HPDE6-E6E7 (cell line): ENCODE results near the gene EXOC3L1.
A peak's percentile ranks its signal among the peaks of the same experiment; 100 is the strongest.

Source experiments
- DNase-seq: peaks from one replicate; pipeline ENCODE4 v3.0.0; 2011; ENCODE audit warnings: missing footprints; ENCODE audit errors: extremely low spot score

Gene EXOC3L1

GRCh38 chr16:67190041-67190440, at the start of gene EXOC3L1:
Gene EXOC3L1 (minus strand): TSS chr16:67190136. CDS start chr16:67189676, 460 bp downstream.
- DNase-seq, result no peak

GRCh38 chr16:67238806-67239470, 49.0 kb upstream of the EXOC3L1 start:
- DNase-seq, result no peak

- no peak for DNase-seq
Measured at GRCh38 chr16:67238278-67238575, 48.3 kb upstream of the EXOC3L1 start.

- DNase-seq, result no peak
Measured at GRCh38 chr16:67237396-67238277, 47.7 kb upstream of the EXOC3L1 start.

- DNase-seq, result peak; percentile 64
Measured at GRCh38 chr16:67236563-67237395, 46.8 kb upstream of the EXOC3L1 start.

GRCh38 chr16:67235816-67236562, 46.1 kb upstream of the EXOC3L1 start:
- DNase-seq, result no peak

GRCh38 chr16:67234180-67234597, 44.3 kb upstream of the EXOC3L1 start:
- DNase-seq, result no peak

- no peak for DNase-seq
Measured at GRCh38 chr16:67233596-67233995, 43.7 kb upstream of the EXOC3L1 start.

- DNase-seq, result no peak
Measured at GRCh38 chr16:67230809-67231660, 41.1 kb upstream of the EXOC3L1 start.

GRCh38 chr16:67229906-67230808, 40.2 kb upstream of the EXOC3L1 start:
- DNase-seq, result no peak

- no peak for DNase-seq
Measured at GRCh38 chr16:67228905-67229304, 39.0 kb upstream of the EXOC3L1 start.

- DNase-seq, result no peak
Measured at GRCh38 chr16:67228034-67228785, 38.3 kb upstream of the EXOC3L1 start.

- no peak for DNase-seq
Measured at GRCh38 chr16:67227567-67227921, 37.6 kb upstream of the EXOC3L1 start.

- peak; percentile 94 for DNase-seq
Measured at GRCh38 chr16:67226804-67227566, 37.0 kb upstream of the EXOC3L1 start, which contains the start of gene TMEM208. Gene TMEM208 (plus strand): TSS chr16:67227130. CDS start chr16:67227219, 89 bp downstream.

- DNase-seq, result no peak
Measured at GRCh38 chr16:67226295-67226803, 36.4 kb upstream of the EXOC3L1 start.

- no peak for DNase-seq
Measured at GRCh38 chr16:67223992-67224391, 34.1 kb upstream of the EXOC3L1 start.

- DNase-seq, result no peak
Measured at GRCh38 chr16:67216612-67217490, 26.9 kb upstream of the EXOC3L1 start.
